Activated CD4-positive, alpha-beta T cell treated with anti-CD3 and anti-CD28 coated beads, Interleukin-2, Interleukin-4, amounts not matched to agents 100 ng/mL and 50 ng/mL, durations not matched to agents 16 hours and 8 hours (primary cell): ENCODE measurements around the gene CKMT2.

Source experiments
- DNase-seq: peaks from one replicate; pipeline ENCODE4 v3.0.0-alpha.2; 2020; ENCODE audit warnings: low spot score

Gene CKMT2

GRCh38 chr5:81233080-81233634 is at the start of gene CKMT2:
TSS of gene CKMT2 (plus strand) at chr5:81233322. CDS start at chr5:81251133, 17,811 bp downstream.
- DNase-seq = no peak

GRCh38 chr5:81183811-81184748 is 49.0 kb upstream of the CKMT2 start:
- no peak for DNase-seq

- DNase-seq = no peak
These were observed 48.4 kb upstream of the CKMT2 start for GRCh38 chr5:81184749-81185110.

- DNase-seq = no peak
These were observed 45.2 kb upstream of the CKMT2 start for GRCh38 chr5:81187885-81188284.

GRCh38 chr5:81188962-81189361 is 44.2 kb upstream of the CKMT2 start:
- no peak for DNase-seq

- no peak for DNase-seq
These were observed 43.1 kb upstream of the CKMT2 start for GRCh38 chr5:81189875-81190498.

GRCh38 chr5:81191726-81192372 is 41.3 kb upstream of the CKMT2 start:
- DNase-seq = no peak

- no peak for DNase-seq
These were observed 40.8 kb upstream of the CKMT2 start for GRCh38 chr5:81192373-81192750.

- DNase-seq = peak; percentile 86
These were observed 38.3 kb upstream of the CKMT2 start for GRCh38 chr5:81194633-81195334.

- DNase-seq = no peak
These were observed 37.7 kb upstream of the CKMT2 start for GRCh38 chr5:81195335-81195929.

- DNase-seq = no peak
These were observed 30.5 kb upstream of the CKMT2 start for GRCh38 chr5:81202655-81203054.

- no peak for DNase-seq
These were observed 29.4 kb upstream of the CKMT2 start for GRCh38 chr5:81203729-81204128.

- no peak for DNase-seq
These were observed 28.9 kb upstream of the CKMT2 start for GRCh38 chr5:81204205-81204604.

- DNase-seq = no peak
These were observed 28.1 kb upstream of the CKMT2 start for GRCh38 chr5:81205058-81205457.

GRCh38 chr5:81207009-81207408 is 26.1 kb upstream of the CKMT2 start:
- DNase-seq = no peak

GRCh38 chr5:81208904-81209303 is 24.2 kb upstream of the CKMT2 start:
- DNase-seq = no peak

- no peak for DNase-seq
These were observed 23.7 kb upstream of the CKMT2 start for GRCh38 chr5:81209386-81209785.

GRCh38 chr5:81209869-81210493 is 23.1 kb upstream of the CKMT2 start:
- DNase-seq = peak; percentile 22

GRCh38 chr5:81212211-81212751 is 20.8 kb upstream of the CKMT2 start:
- DNase-seq = peak; percentile 38

GRCh38 chr5:81213070-81213469 is 20.1 kb upstream of the CKMT2 start:
- DNase-seq = no peak

GRCh38 chr5:81214848-81215247 is 18.3 kb upstream of the CKMT2 start:
- peak; percentile 33 for DNase-seq
